Measurements from ENCODE around the gene PEX14.

- TF ChIP-seq, protein P1, sequence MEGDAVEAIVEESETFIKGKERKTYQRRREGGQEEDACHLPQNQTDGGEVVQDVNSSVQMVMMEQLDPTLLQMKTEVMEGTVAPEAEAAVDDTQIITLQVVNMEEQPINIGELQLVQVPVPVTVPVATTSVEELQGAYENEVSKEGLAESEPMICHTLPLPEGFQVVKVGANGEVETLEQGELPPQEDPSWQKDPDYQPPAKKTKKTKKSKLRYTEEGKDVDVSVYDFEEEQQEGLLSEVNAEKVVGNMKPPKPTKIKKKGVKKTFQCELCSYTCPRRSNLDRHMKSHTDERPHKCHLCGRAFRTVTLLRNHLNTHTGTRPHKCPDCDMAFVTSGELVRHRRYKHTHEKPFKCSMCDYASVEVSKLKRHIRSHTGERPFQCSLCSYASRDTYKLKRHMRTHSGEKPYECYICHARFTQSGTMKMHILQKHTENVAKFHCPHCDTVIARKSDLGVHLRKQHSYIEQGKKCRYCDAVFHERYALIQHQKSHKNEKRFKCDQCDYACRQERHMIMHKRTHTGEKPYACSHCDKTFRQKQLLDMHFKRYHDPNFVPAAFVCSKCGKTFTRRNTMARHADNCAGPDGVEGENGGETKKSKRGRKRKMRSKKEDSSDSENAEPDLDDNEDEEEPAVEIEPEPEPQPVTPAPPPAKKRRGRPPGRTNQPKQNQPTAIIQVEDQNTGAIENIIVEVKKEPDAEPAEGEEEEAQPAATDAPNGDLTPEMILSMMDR (IDR thresholded peaks at IDR 0.05): no peak
- TF ChIP-seq RELA (CRISPR knock-in tag; IDR thresholded peaks at IDR 0.05; ENCODE audit: borderline replicate concordance) (no peak), FOXP1 (CRISPR knock-in tag; IDR thresholded peaks at IDR 0.05; ENCODE audit: borderline replicate concordance) (no peak), ZNF121 (CRISPR knock-in tag; IDR thresholded peaks at IDR 0.05) (no peak), ZNF423 (CRISPR knock-in tag; IDR thresholded peaks at IDR 0.05) (no peak), CREB1 (CRISPR knock-in tag; IDR thresholded peaks at IDR 0.05) (no peak), FOXJ3 (CRISPR knock-in tag; IDR thresholded peaks at IDR 0.05; ENCODE audit: borderline replicate concordance) (no peak), TEAD1 (CRISPR knock-in tag; IDR thresholded peaks at IDR 0.05) (no peak), STAT6 (CRISPR knock-in tag; conservative IDR thresholded peaks at IDR 0.05; ENCODE audit: low read depth) (no peak), CREM (CRISPR knock-in tag; IDR thresholded peaks at IDR 0.05) (no peak), SP1 (CRISPR knock-in tag; conservative IDR thresholded peaks at IDR 0.05) (no peak), IRF2 (CRISPR knock-in tag; IDR thresholded peaks at IDR 0.05; ENCODE audit: borderline replicate concordance, low read depth) (no peak)
- TF ChIP-seq, protein P2, sequence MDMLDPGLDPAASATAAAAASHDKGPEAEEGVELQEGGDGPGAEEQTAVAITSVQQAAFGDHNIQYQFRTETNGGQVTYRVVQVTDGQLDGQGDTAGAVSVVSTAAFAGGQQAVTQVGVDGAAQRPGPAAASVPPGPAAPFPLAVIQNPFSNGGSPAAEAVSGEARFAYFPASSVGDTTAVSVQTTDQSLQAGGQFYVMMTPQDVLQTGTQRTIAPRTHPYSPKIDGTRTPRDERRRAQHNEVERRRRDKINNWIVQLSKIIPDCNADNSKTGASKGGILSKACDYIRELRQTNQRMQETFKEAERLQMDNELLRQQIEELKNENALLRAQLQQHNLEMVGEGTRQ (CRISPR knock-in tag; IDR thresholded peaks at IDR 0.05): no peak
- TF ChIP-seq, protein P3, sequence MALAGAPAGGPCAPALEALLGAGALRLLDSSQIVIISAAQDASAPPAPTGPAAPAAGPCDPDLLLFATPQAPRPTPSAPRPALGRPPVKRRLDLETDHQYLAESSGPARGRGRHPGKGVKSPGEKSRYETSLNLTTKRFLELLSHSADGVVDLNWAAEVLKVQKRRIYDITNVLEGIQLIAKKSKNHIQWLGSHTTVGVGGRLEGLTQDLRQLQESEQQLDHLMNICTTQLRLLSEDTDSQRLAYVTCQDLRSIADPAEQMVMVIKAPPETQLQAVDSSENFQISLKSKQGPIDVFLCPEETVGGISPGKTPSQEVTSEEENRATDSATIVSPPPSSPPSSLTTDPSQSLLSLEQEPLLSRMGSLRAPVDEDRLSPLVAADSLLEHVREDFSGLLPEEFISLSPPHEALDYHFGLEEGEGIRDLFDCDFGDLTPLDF (CRISPR knock-in tag; IDR thresholded peaks at IDR 0.05): no peak
Measured at GRCh38 chr1:10621906-10622305, 147.2 kb downstream of the PEX14 start.

All from WTC11 (cell line).